GM18951 (cell line): ENCODE data around the gene SCMH1.
"Not testable (repeated sequence)": the region's sequence is repeated elsewhere in the genome, so short reads cannot be mapped to it uniquely, and the experiment has no call there.

ENCODE experiments used
- POLR2A ChIP-seq: IDR thresholded peaks from 4 replicates; pipeline ENCODE4 v1.6.1; 2011; ENCODE audit warnings: mild to moderate bottlenecking; ENCODE audit not compliant: insufficient read length, insufficient read depth; ENCODE audit errors: extremely low read depth
- in situ Hi-C: fragments of 300-500 bp; cut with MboI; formaldehyde crosslinking; loops from one replicate; pipeline ENCODE4 v1.12.0; 2022; ENCODE audit warnings: low sequenced_read_pairs, mixed read lengths, inconsistent platforms; ENCODE audit not compliant: unreplicated experiment

SCMH1 gene

GRCh38 chr1:41144285-41144684 is 97.8 kb downstream of the SCMH1 start:
- in situ Hi-C loops, result no loop called here
- no peak for TF ChIP-seq POLR2A

GRCh38 chr1:41138549-41138948 is 103.6 kb downstream of the SCMH1 start:
- in situ Hi-C loops, result no loop called here
- no peak for TF ChIP-seq POLR2A

DNA sequence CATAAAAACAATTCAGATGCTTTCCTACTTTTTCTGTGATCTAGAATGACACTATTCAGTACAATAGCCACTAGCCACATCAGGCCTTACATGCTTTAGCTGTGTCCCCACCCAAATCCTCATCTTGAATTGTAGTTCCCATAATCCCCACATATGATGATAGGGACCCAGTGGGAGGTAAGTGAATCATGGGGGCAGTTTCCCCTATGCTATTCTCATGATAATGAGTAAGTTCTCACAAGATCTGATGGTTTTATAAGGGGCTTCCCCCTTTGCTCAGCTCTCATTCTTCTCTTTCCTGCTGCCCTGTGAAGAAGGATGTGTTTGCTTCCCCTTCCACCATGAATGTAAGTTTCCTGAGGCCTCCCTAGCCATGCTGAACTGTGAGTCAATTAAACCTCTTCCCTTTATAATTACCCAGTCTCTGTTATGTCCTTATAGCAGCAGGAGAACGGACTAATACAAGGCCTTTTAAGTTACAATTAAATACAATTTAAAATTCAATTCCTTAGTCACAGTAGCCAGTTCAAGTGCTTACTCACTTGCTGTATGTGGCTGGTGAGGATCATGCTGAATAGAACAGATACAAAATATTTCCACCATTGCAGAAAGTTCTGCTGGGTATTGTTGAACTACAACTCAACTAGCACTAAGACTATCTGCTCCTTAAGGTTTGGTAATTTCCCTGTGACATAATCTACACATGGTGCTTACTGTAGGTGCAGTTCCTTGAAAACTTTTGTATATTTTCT is 106.7 kb downstream of the SCMH1 start:
- in situ Hi-C loops, result no loop called here
- no peak for TF ChIP-seq POLR2A

- in situ Hi-C loops, result not testable (repeated sequence)
These were observed 107.8 kb downstream of the SCMH1 start for GRCh38 chr1:41134325-41134724.

DNA sequence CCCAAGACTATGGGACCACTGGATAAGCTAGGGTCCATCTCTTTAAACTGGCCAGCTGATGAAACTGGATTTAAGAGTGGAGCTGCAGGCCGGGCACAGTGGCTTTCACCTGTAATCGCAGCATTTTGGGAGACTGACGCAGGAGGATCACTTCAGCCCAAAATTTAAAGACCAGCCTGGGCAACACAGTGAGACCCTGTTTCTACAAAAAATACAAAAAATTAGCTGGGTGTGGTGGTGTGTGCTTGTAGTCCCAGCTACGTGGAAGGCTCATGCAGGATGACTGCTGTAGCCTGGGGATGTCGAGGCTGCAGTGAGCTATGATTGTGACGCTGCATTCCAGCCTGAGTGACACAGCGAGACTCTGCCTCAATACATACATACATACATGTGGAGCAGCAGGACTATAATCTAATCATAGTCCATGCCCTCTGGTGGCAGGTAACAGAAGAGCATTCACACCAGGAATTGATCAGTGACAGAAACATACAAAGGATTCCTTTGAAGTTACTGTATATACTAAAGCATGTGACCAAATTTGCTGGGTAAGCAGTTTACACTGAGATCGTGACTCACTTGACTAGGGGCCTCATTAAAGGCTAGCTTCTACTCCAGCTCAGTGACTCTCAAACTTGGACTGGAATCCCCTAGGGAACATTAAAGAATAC is 119.1 kb downstream of the SCMH1 start:
- TF ChIP-seq POLR2A, result no peak

GRCh38 chr1:41122148-41122547 is 120.0 kb downstream of the SCMH1 start:
- in situ Hi-C loops, result no loop called here
- TF ChIP-seq POLR2A, result no peak

More for the DNA sequence above, 119.1 kb downstream of the SCMH1 start:
- in situ Hi-C loops, result no loop called here

DNA sequence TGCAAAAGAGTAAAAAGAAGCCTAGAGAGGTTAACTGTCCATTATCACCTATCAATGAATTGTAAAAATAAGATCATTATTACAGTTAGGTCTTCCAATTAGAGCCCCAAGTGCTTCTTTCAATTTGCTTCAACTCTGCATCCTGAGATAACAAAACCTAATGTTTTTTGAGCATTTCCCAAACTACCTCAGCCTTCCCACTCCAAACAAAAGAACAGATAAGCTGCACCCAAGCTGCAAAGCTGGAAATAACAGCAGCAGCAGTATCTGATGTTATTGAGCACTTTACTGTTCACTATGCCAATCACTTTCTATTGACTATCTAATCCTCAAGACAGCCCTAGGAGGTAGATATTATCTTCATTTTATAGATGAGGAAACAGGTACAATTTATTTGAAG is 123.5 kb downstream of the SCMH1 start:
- no peak for TF ChIP-seq POLR2A
- in situ Hi-C loops, result no loop called here

GRCh38 chr1:41117241-41117640 is 124.9 kb downstream of the SCMH1 start:
- in situ Hi-C loops, result not testable (repeated sequence)

GRCh38 chr1:41110736-41111135 is 131.4 kb downstream of the SCMH1 start:
- in situ Hi-C loops, result no loop called here
- no peak for TF ChIP-seq POLR2A

DNA sequence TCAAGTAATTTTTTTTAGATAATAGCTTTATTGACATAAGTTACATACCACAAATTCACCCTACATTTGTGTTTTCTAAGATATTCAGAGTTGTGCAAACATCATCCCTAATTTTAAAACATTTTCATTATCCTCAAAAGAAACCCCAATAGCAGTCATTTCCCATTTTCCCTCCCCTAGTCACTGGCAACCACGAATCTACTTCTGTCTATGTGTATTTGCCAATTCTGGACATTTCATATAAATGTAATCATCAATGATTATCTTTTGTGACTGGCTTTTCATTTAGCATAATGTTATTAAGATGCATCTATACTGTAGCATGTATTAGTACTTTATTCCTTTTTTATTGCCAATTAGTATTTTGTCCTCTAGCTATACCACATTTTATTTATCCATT is 131.8 kb downstream of the SCMH1 start:
- TF ChIP-seq POLR2A, result no peak
- in situ Hi-C loops, result no loop called here

DNA sequence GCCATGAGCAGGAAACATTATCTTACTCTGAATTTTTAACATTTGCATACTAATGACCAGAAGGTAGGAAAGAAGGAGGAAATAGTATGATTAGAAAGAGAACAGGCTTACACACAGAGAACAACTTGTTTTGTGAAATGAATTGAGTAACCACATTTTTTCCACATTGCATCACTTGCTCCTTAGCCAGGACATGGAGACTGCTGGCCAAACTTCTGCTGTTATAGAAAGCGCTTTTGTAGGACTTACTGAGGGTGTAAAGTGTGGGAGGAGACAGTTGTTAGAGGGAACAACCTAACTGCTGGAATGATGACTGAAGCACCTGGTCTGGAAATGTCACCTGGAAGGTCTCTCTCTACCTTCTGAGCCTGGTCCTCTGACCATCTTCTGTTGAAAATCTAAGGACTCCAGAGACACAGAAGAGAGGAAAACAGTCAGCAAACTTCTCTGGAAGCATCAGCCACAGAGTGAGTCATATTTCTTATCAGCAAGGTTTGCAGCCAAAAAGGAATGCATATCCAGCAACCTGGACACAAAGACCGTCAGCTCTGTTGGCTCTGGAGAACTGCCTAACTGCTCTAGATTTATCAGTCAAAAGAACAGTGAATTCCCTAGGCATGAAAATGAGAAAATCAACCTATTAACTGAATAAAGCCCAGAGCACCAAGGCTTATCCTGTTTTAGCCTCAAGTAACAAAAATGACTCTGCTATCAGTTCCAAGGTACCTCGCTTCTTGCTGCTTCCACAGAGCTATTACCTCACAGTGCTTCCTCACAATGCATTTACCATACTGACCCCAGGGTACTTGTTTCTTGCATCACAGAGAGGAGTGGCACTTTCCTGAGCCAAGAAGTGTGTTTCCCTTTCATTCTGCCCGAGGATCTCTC is 132.6 kb downstream of the SCMH1 start:
- in situ Hi-C loops, result no loop called here
- TF ChIP-seq POLR2A, result no peak

- TF ChIP-seq POLR2A, result no peak
- in situ Hi-C loops, result no loop called here
These were observed 133.3 kb downstream of the SCMH1 start for GRCh38 chr1:41108696-41109275.

DNA sequence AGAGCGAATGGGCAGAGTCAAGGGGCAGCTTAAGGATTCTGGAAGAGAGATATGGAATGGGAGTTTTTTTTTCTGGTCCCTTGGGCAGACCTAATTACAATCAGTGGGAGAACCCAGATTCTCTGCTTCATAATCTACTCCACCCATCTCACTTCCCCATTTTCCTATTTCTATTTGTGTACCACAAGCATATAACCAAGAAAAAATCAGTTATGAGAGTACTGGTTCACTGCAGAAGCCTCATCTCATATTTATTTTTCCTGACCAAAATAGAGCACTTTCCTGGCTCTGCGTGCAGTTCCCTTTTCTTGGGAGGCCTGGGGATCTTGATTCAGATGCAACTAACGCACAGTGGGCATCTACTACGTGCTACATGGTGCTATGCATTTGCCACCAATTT is 138.3 kb downstream of the SCMH1 start:
- in situ Hi-C loops, result no loop called here
- no peak for TF ChIP-seq POLR2A
